Upper lobe of left lung (tissue), 4 donors: ENCODE data around the gene STXBP6.

ENCODE experiments used
- CTCF ChIP-seq, 6 experiments: fragments of 450-650 bp in 4 of 6; fragments of 200-600 bp in 2 of 6; sonication (generic) in 2 of 6; IDR thresholded peaks; one replicate each; pipeline ENCODE4 v1.5.1; 2016 to 2019; ENCODE audit warnings: antibody characterized with exemption in 6 of 6
- EP300 ChIP-seq, 4 donors: sonication (generic); formaldehyde crosslinking; IDR thresholded peaks; one replicate each; pipeline ENCODE4 v1.5.1; 2017; ENCODE audit warnings: antibody characterized with exemption in 4 of 4, control low read depth in 2 of 4
- POLR2A ChIP-seq, 4 donors: fragments of 450-650 bp; IDR thresholded peaks; one replicate each; pipeline ENCODE4 v1.5.1; 2016 to 2017; ENCODE audit warnings: antibody characterized with exemption in 4 of 4, mild to moderate bottlenecking in 2 of 4
- POLR2AphosphoS5 ChIP-seq, 2 donors: sonication (generic); formaldehyde crosslinking; IDR thresholded peaks; one replicate each; pipeline ENCODE4 v1.5.1; 2017; ENCODE audit warnings: antibody characterized with exemption in 2 of 2

DNA sequence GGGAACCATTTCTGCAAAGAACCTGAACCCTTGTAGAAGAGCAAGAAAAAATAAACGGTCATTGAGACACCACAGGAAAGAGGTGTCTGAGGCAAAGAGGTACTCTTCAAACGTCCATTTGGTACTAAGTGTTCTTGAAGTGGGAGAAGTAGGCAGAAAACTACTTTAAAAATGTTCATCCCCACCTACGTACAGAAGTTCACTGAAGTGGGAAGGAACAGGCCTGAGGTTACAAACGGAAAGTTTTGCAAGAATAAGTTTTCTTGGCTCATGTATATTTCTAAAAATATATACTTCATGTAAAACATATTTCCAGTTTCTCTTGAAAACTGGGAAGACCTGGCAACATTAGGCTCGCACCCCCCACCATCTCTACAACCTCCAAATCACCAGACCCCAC, 61.2 kb downstream of the STXBP6 start:
- no peak for TF ChIP-seq POLR2A (IDR thresholded peaks at IDR 0.05)
- no peak for TF ChIP-seq CTCF (IDR thresholded peaks at IDR 0.05)
- TF ChIP-seq EP300 (IDR thresholded peaks at IDR 0.05), result no peak
- no peak for TF ChIP-seq POLR2AphosphoS5 (IDR thresholded peaks at IDR 0.05)
